KG1 (cell line): ENCODE measurements around the gene TCEAL8.
A peak's percentile ranks its signal among the peaks of the same experiment; 100 is the strongest.
"Not testable (repeated sequence)": the region's sequence is repeated elsewhere in the genome, so short reads cannot be mapped to it uniquely, and the experiment has no call there.

Experiments
- DNase-seq: peaks from one replicate; lab custom pipeline; 2025; lab: John Stamatoyannopoulos, UW

Gene TCEAL8, protein sequence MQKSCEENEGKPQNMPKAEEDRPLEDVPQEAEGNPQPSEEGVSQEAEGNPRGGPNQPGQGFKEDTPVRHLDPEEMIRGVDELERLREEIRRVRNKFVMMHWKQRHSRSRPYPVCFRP

GRCh38 chrX:103254921-103255493, at the start of gene TCEAL8:
Gene TCEAL8, minus strand, starts transcription at chrX:103255155. Its CDS starts 1,176 bp downstream, at chrX:103253979.
- DNase-seq = peak; percentile 47

- DNase-seq = no peak
These were observed 49.8 kb upstream of the TCEAL8 start for GRCh38 chrX:103304705-103305104.

DNA sequence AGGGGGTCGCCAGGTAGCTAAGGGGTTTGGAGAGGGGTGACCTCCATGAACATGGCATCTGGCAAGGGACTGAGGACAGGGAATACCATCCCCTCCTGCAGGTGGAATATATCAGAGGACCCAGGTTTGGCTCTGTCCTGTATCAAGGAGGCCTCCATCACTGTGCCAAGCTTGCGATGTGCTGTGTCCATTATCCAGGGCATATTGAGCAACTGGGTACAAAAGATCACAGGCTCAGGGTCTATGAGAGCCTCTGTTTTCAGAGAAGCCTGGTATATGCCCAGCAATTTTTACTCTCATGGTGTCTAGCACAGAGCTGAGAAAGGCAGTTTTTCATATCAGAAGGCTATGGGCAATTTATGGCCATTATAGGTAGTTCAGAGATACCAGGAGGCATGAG, 38.2 kb upstream of the TCEAL8 start:
- no peak for DNase-seq

- no peak for DNase-seq
These were observed 24.7 kb upstream of the TCEAL8 start for GRCh38 chrX:103279624-103280023.

GRCh38 chrX:103276581-103277002, 21.6 kb upstream of the TCEAL8 start, which contains the start of gene TCEAL5:
Gene TCEAL5, minus strand, starts transcription at chrX:103276750. Its CDS starts 2,187 bp downstream, at chrX:103274563.
- no peak for DNase-seq

GRCh38 chrX:103275947-103276567, 21.1 kb upstream of the TCEAL8 start:
- DNase-seq = no peak

DNA sequence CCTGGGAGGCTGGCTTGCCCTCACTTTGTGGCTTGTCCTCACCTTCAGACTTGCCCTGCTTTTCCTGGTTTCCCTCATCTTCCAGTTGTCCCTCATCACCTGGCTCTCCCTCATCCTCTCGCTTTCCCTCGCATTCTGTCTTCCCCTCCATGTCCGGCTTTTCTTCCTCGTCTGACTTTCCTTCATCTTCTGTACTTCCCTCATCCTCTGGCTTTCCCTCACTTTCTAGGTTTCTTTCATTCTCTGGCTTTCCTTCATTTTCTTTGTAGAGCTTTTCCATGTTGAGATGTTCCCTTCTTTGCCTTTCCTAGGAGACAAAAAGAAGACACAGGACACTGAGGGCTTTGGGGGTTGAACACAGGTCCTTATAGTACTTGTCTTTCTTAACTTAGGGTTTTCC, 19.3 kb upstream of the TCEAL8 start:
- DNase-seq = no peak

- no peak for DNase-seq
These were observed 3.3 kb upstream of the TCEAL8 start for GRCh38 chrX:103258275-103258674.

DNA sequence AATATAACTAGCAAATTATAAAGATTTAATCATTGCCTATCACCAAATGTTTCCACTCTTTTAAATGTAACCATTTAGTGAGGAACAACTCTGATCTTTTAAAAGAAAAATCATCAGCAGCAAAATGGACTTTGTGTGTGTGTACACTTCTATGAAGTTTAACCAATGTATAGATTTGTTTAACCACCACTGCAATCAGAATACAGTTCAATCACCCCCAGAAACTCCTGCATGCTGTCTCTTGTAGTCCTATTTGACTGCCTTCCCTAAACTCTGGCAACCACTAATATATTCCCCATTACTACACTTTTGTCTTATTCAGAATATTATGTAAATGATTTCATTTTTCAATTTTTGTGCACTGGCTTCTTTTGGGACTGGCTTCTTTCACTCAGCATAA, 1.7 kb upstream of the TCEAL8 start:
- no peak for DNase-seq

- no peak for DNase-seq
These were observed 657 bp downstream of the TCEAL8 start for GRCh38 chrX:103254171-103254824.

GRCh38 chrX:103253608-103254007, 1.3 kb downstream of the TCEAL8 start:
- no peak for DNase-seq

GRCh38 chrX:103250977-103251376, 4.0 kb downstream of the TCEAL8 start:
- DNase-seq = no peak

GRCh38 chrX:103249805-103250204, 5.2 kb downstream of the TCEAL8 start:
- no peak for DNase-seq

- no peak for DNase-seq
These were observed 6.4 kb downstream of the TCEAL8 start for GRCh38 chrX:103248553-103248952.

- no peak for DNase-seq
These were observed 14.8 kb downstream of the TCEAL8 start for GRCh38 chrX:103240155-103240554.

- DNase-seq = no peak
These were observed 18.7 kb downstream of the TCEAL8 start for GRCh38 chrX:103236296-103236695.

- DNase-seq = not testable (repeated sequence)
These were observed 19.3 kb downstream of the TCEAL8 start for GRCh38 chrX:103235608-103236007.

DNA sequence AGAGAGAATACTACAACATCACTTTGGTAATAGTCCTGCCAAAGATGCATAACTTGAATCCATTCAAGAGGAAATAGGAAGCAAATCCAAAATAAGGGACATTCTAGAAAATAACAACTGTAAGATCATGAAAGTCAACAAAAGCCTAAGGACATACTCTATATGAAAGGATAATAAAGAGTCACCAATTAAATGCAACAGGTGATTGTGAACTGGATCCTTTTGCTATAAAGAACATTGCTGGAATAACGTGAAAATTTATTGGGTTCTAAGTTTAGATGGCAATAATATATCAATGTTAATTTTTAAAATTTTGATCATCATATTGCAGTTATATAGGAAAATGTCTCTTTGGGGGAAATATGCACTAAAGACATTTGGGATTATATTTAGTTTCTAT, 20.1 kb downstream of the TCEAL8 start:
- no peak for DNase-seq

GRCh38 chrX:103233263-103233662, 21.7 kb downstream of the TCEAL8 start:
- DNase-seq = no peak

DNA sequence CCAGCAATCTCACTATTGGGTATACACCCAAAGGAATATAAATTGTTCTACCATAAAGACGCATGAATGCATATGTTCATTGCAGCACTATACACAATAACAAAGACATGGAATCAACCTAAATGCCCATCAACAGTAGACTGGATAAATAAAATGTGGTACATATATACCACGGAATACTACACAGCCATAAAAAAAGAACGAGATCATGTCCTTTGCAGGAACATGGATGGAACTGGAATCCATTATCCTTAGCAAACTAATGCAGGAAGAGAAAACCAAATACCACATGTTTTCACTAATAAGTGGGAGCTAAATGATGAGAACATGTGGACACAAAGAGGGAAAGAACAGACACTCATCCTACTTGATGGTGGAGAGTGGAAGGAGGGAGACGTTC, 29.0 kb downstream of the TCEAL8 start:
- DNase-seq = not testable (repeated sequence)

- no peak for DNase-seq
These were observed 34.2 kb downstream of the TCEAL8 start for GRCh38 chrX:103220511-103221323.

- no peak for DNase-seq
These were observed 39.4 kb downstream of the TCEAL8 start for GRCh38 chrX:103215425-103215991.
